Kidney epithelial cell (primary cell): ENCODE data around the gene KIRREL3. TPM values are rescaled to one million over a fixed set of nuclear protein-coding genes. Genes with fewer than 3 reads are reported as not detected.

Experiments
- DNase-seq: peaks from one replicate; pipeline ENCODE4 v3.0.0-alpha.2; 2010; ENCODE audit warnings: low read depth
- H3K27me3 ChIP-seq: 2 replicates; pipeline ENCODE4 v1.6.0; 2011; ENCODE audit warnings: low read length; ENCODE audit not compliant: control insufficient read depth, insufficient read depth
- H3K36me3 ChIP-seq: 2 replicates; pipeline ENCODE4 v1.5.1; 2011; ENCODE audit warnings: low read length; ENCODE audit not compliant: control insufficient read depth, insufficient read depth
- H3K4me3 ChIP-seq: 2 replicates; pipeline ENCODE4 v1.5.1; 2011; ENCODE audit warnings: low read depth, mild to moderate bottlenecking, control low read depth, low read length
- CTCF ChIP-seq: IDR thresholded peaks from 2 replicates; pipeline ENCODE4 v1.5.1; 2011; ENCODE audit warnings: mild to moderate bottlenecking, moderate library complexity, low read length, control low read depth, inconsistent platforms; ENCODE audit not compliant: insufficient read depth, poor library complexity, severe bottlenecking
- total RNA-seq: library from RNA; depleted of rRNA; stranded (reverse); fragments of >200 nt; gene quantifications from 2 replicates; pipeline ENCODE4 v1.2.3, GENCODE V29; 2015

The KIRREL3 gene
- total RNA-seq, 1 donor from 2014 or later, result 1.3 TPM

GRCh38 chr11:126838779-126839178 is 161.8 kb downstream of the KIRREL3 start:
- H3K36me3 ChIP-seq, result no peaks in the 10 kb centered on the region
- H3K4me3 ChIP-seq, result no peak overlapping the region
- no peaks in the 10 kb centered on the region for H3K27me3 ChIP-seq
- TF ChIP-seq CTCF, result no peak
- DNase-seq, result no peak

- Histone ChIP-seq H3K27me3 (no peaks in the 10 kb centered on the region), H3K36me3 (no peaks in the 10 kb centered on the region), H3K4me3 (no peak overlapping the region)
- TF ChIP-seq CTCF, result no peak
- DNase-seq, result no peak
Measured at GRCh38 chr11:126837581-126837980, 163.0 kb downstream of the KIRREL3 start.

GRCh38 chr11:126834573-126834972 is 166.0 kb downstream of the KIRREL3 start:
- TF ChIP-seq CTCF, result no peak
- no peak for DNase-seq
- no peak overlapping the region for H3K4me3 ChIP-seq
- H3K27me3 ChIP-seq, result no peaks in the 10 kb centered on the region
- H3K36me3 ChIP-seq, result no peaks in the 10 kb centered on the region

- no peaks in the 10 kb centered on the region for H3K27me3 ChIP-seq
- DNase-seq, result peak; percentile 68
Measured at GRCh38 chr11:126834149-126834548, 166.4 kb downstream of the KIRREL3 start.

GRCh38 chr11:126833065-126833464 is 167.5 kb downstream of the KIRREL3 start:
- Histone ChIP-seq H3K27me3 (no peaks in the 10 kb centered on the region), H3K4me3 (no peak overlapping the region), H3K36me3 (no peaks in the 10 kb centered on the region)
- no peak for DNase-seq
- no peak for TF ChIP-seq CTCF

More at GRCh38 chr11:126834149-126834548, 166.4 kb downstream of the KIRREL3 start:
- no peak overlapping the region for H3K4me3 ChIP-seq
- no peaks in the 10 kb centered on the region for H3K36me3 ChIP-seq
- no peak for TF ChIP-seq CTCF

GRCh38 chr11:126832387-126832786 is 168.2 kb downstream of the KIRREL3 start:
- no peak overlapping the region for H3K4me3 ChIP-seq
- TF ChIP-seq CTCF, result no peak
- no peak for DNase-seq
- H3K36me3 ChIP-seq, result no peaks in the 10 kb centered on the region
- H3K27me3 ChIP-seq, result no peaks in the 10 kb centered on the region
